ENCODE results near the gene KLHL41.
A peak's percentile ranks its signal among the peaks of the same experiment; 100 is the strongest.

The KLHL41 gene

GRCh38 chr2:169509298-169509885 lies at the start of gene KLHL41:
Gene KLHL41, plus strand, starts transcription at chr2:169509702. Its CDS starts 77 bp downstream, at chr2:169509779.
- DNase-seq = no peak

DNA sequence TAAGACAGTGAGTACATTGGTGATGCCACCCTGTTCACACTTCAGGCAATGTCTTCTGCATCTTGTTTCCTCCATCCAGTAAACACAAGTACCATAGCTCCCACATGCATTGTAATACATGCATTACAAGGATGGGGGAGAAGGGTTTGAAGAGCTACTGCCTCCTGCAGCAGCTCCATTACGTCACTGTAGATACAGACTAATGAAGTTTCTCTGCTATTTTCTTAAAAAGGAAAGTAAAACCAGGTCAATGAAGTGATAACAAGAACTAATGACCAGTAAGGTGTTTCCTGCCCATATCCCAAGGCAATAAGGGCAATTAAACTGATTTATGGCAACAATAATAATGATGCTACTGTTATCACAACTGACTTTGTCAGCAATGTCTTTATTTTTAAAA lies 48.4 kb upstream of the KLHL41 start:
- DNase-seq = no peak

DNA sequence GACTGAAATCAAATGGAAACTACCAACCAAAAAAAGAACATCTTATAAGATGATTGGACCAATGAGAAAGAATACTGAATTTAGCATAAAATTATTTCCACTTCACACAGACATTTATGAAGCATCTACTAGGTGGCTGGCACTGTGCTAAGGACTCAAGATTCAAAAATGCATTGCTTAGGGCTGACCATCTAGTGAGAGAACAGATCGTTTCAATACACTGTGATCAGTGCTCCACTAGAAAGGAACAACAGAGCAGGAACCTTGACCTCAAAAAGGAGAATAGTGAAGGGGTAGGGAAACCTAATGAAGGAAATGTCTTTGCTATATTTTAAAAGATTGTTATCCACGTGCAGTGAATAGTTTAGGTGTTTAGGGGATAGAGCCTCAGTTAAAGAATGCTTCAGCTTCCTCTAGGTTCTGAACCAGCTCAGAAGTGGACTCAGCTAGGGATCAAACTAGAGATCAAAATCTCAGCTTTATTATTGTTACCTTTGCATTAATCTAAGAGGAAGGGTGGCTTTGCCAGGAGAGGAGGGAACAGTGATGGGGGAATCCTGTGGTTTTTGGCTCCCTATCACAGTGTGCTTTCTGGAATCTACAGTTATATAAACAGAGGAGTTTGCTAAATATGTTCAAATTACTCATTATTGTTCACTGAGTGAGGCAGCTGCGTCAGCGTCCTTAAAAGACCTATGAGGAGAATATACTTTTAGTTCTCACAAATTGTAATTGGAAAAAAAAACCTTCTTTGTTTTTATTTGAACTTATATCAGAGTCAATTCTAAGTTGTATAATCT lies 46.4 kb upstream of the KLHL41 start:
- DNase-seq = no peak

DNA sequence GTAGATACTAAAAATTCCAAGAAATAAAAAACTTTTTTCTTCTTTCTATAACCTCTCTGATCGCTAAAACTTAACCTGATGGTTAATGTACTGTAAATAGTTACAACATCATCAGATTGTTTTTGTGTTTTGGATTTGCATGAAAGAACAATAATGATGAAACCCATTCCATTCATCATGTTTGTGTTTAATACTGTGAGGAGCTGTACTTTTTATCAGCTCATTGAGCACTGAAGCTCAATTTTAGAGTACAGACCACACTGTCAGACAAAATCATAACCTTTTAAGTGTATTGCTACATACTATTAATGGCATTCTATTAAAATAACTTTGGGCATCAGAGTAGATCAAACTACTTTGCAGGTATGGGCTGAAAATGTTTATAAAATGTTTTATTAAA lies 45.0 kb upstream of the KLHL41 start:
- no peak for DNase-seq

DNA sequence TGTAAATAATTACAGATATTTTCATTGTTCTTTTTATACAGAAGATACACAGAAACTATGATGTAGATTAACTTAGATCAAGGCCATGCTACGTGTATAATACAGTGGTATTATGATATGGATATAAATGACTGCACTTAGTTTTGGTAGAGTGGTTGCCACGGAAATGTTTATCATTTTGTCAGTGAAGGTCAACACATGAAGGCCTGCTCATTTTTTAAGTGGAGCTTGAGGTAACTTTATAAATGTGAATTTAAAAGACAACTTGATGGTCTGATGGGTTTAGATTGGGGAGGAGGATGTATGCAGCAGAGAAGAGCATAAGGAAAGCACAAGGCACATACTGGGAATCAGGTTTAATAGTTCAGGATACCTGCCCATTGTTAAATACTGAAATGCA lies 44.6 kb upstream of the KLHL41 start:
- peak; percentile 20 for DNase-seq

GRCh38 chr2:169468841-169469240 lies 40.7 kb upstream of the KLHL41 start:
- DNase-seq = no peak

- no peak for DNase-seq
These were observed 39.4 kb upstream of the KLHL41 start for GRCh38 chr2:169469952-169470572.

GRCh38 chr2:169472249-169472648 lies 37.3 kb upstream of the KLHL41 start:
- DNase-seq = no peak

DNA sequence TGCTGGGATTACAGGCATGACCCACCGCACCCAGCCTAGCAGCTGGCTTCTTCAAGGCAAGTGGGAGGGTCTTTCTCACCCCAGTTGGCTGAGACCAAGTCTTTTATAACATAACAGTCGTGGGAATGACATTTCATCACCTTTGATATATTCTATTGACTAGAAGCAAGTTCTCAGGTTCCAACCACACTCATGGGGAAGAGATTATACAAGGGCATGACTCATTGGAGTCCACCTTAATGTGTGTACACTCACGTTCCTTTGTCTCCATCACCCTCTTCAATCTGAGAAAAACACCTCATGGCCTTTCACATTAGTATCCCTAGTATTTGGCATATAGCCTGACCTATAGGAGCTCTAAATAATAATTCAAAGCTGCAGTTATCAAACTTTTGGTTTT lies 33.0 kb upstream of the KLHL41 start:
- DNase-seq = no peak

- DNase-seq = no peak
These were observed 31.2 kb upstream of the KLHL41 start for GRCh38 chr2:169478339-169478738.

GRCh38 chr2:169478745-169479256 lies 30.7 kb upstream of the KLHL41 start:
- no peak for DNase-seq

DNA sequence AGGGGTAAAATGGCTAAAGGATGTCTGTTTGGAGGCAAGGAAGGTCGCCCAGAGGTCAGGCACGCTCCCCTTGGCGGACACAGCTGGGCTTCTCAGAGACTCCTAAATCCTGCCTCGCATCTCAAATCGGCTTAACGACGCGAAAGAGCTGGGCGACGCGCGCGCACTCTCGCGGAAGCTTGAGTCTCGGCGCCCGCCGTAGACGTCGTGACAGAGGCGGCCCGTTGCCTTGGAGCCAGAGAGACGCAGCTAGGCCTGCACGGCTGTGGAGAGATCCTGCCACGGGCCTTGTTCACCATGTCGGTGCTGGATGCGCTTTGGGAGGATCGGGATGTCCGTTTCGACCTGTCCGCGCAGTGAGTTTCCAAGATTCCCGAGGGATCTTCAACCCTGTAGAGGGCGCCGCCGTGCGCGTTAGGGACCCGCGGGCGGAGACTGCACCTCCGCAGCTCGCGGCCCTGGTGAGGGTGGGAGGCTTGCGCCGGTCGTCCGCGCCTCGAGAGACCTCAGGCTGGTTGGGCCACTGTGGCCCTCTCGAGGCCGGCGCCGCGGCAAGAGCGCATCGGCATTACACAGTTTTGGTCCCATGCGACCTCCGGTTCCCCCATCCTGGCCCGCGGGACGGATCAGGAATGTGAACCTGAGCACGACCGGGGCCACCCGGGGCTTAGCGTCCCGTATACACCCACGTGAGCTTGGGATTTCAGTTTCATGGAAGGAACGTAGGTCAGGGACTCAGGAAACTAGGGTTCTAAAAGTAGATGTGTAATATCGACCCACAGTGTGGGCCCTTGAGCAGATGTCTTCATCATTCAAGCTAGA lies 30.0 kb upstream of the KLHL41 start, which contains the start of gene BBS5:
Gene BBS5, plus strand, starts transcription at position 238 of the 822 bp plus-strand sequence. Its CDS starts 60 bp downstream, at position 298.
- peak; percentile 46 for DNase-seq

DNA sequence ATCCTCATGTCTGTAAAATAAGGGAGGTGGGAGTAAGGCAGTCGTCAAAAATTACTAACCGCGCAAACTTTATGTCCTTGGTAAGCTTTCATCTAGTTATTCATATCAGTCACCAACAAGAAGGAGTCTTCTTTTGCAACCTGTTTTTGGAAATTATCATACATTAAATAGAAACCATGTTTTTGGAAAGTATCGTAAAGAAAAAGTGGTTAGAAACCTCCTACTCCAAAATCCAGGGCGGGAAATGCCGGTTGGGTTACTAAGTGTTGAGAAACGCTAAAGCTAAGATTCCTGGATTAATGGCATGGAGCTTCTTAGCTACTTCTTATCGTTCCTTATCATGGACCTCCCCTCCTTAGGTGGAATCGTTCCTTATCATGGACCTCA lies 29.4 kb upstream of the KLHL41 start:
- no peak for DNase-seq

DNA sequence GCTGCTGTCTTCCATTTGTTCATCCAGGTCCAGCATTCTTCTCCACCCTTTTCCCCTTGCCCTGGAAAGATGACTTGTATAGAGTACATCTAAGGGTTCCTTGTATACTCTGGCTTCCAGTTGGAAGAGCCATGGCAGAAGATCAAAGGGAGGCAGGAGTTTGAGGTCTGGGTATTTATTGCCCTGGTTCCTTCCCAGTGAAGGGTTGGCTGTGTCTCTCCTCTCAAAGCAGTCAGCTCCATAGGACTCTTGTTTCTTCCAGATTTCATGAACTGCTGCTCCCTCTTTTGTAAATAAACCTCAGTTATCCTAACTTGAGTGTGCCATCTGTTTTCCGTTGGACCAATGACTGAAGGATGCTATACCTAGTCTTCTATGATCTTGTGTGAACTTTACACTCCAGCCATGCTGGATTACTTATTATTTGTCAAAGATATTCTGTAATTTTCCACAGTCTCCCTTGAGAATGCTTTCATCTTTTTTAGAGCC lies 23.8 kb upstream of the KLHL41 start:
- DNase-seq = no peak

DNA sequence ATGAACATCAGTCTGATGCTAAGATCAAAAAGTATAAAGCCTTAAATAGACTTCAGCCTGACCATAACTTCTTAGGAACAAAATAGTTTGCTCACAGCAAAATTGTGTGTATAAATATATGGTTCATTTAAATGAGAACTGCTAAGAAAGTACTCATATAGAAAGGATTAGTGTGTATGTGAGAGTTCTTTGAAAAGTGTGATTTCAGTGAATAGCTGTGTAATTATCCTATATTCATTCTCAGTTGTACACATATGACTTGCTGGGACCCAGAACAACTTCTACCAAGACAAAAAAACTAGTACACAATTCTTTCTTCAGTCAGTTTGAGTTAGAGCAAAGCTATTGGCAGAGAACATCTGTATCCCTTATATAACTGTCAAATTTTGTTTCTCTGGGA lies 23.0 kb upstream of the KLHL41 start:
- DNase-seq = no peak

GRCh38 chr2:169490834-169491233 lies 18.7 kb upstream of the KLHL41 start:
- no peak for DNase-seq

DNA sequence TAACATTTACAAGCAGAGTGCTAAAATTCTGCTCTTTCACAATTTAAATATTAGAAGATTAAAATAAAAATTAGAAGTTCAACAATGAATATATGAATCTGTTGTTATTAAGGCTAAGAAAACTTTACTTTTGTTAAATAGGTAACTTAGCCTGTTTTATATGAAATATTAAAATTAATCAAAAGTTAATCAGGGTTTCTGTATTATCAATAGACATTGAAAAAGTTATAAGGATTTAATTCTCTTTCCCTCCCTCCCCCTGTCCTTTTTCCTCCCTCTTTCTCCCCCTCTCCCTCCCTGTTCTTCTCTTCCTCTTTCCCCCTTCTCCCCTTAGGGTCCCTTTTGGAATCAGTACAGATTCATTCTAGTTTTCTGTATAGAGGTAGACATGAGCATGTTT lies 18.1 kb upstream of the KLHL41 start:
- no peak for DNase-seq

- DNase-seq = no peak
These were observed 16.1 kb upstream of the KLHL41 start for GRCh38 chr2:169493360-169493759.

DNA sequence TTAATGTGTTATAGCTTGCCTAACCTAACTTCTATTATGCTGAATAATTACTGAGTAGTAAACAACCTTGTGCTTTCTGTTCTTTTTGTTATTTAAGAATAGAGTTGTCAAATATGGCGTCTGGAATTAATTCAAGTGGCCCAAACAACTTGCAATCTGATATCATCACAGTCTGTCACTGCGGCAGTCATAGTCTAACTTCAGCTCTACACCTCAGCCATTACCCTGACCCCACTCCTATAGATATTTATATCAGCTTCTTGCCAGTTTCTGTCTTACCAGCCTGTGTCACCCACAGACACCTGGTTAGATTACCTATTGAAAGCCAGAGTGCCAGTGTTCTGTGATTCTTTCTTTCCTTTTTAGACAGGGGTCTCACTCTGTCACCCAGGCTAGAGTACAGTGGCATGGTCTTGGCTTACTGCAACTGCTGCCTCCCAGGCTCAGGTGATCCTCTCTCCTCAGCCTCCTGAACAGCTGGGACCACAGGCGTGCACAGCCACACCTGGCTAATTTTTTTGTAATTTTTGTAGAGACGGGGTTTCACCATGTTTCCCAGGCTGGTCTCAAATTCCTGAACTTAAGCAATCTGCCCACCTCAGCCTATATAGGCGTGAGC lies 14.1 kb upstream of the KLHL41 start:
- no peak for DNase-seq

GRCh38 chr2:169504651-169505050 lies 4.9 kb upstream of the KLHL41 start:
- no peak for DNase-seq

GRCh38 chr2:169507698-169508097 lies 1.8 kb upstream of the KLHL41 start:
- no peak for DNase-seq

GRCh38 chr2:169509955-169510354 lies 453 bp downstream of the KLHL41 start:
- no peak for DNase-seq

Measured in KG1 (cell line).